SKM-1 (cell line): ENCODE results near the gene GSG1L.

Source experiments
- DNase-seq: peaks from one replicate; lab custom pipeline; 2025; ENCODE audit not compliant: unreplicated experiment; lab: John Stamatoyannopoulos, UW

Gene GSG1L

DNA sequence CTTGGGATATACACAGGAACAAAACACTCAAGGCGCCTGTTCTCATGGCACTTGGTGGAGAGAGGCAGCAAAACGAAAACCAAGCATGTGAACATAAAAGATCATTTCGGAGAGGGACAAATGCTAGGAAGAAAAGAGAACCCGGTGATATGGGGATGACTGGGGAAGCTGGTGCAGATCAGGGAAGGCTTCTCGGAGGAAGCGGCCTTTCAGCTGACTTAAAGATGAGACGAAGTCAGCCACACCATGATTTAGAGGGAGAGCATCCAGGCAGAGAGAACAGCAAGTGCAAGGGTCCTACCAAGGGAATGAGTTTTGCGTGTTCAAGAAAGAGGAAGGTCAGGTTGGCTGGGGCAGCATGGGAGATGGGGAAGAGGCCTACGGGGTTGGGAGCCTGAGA, 262.7 kb downstream of the GSG1L start:
- DNase-seq, result no peak

DNA sequence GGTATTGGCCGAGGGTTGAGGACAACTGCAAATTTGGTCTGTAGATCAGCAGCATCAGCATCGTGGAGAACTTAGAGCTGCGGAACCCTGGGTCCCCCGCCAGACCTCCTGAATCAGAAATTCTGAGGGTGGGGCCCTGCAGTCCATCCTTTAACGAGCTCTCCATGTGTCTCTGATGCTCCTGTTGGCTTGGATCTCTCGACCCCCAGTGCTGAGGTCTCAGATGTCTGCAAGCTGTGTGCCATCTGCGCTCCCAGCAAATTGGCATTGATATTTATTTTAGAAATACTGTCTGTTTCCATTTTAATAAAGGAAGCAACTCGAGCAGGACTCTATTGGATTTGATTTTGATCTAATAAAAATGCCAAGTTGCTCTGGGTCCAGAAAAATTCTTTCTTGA, 263.6 kb downstream of the GSG1L start:
- no peak for DNase-seq

DNA sequence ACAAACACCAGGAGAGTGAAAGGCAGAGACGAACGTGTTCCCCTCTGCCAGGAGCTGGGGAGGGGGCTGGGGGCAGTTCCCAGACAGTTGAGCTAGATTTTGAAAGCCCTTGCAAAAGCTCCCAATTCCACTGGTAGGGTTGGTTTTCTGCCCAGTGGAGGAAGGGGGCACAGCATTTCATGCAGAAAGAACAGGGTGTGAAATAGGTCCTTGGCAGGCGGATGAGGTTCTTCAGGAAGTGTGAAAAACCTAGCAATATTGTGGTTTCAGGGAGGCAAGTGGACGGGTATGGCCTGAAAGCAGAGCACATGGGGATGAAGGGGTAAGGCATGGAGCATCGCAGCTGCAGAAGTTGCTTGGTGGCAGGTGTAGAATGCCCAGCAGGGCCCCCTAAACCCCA, 265.3 kb downstream of the GSG1L start:
- DNase-seq, result no peak

DNA sequence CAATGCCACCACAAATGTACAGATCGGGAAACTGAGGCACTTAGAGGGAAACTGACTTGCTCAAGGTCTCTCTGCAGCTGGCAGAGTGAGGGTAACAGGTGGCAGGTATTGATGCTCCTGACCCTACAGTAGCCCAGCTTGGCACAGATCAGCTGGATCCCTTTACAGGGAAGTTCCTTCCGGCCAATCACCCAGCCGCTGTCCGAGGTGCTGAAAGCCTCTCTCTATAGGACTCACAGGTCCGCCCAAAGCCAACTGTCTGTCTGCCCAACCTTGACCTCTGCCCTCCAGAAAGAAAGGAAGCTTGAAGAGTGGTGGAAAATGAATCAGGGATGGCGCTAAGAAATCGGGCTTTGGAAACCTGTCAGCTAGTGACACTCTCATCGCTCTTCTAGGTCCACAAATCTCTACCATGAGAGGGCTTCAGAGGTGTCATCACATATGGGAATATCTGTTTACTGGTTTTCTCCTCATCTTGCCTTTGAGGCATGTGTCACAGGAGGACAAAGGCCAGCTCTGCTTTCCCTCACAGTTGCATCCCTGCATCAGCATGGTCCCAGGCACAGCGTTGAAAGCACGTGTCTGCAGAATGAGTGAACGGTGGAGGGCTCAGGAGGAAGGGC, 267.4 kb downstream of the GSG1L start:
- DNase-seq, result no peak

DNA sequence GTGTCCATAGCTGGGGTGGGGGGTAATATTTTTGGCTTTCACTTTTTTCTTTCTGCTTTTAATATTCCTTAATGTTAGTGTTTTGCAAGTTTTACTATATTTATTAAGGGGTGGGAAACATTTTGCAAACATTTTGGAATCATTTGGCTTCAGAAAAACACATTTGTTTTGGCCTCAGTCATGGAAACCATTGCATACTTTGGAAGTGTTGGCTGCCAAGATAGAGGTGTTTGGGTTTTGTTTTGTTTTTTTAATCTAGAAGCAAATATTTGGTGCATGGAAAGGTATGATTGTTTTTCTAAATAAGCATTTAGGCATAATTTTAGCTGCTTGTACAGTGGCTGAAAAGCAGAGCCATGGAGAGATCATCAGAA, 270.3 kb downstream of the GSG1L start:
- no peak for DNase-seq

DNA sequence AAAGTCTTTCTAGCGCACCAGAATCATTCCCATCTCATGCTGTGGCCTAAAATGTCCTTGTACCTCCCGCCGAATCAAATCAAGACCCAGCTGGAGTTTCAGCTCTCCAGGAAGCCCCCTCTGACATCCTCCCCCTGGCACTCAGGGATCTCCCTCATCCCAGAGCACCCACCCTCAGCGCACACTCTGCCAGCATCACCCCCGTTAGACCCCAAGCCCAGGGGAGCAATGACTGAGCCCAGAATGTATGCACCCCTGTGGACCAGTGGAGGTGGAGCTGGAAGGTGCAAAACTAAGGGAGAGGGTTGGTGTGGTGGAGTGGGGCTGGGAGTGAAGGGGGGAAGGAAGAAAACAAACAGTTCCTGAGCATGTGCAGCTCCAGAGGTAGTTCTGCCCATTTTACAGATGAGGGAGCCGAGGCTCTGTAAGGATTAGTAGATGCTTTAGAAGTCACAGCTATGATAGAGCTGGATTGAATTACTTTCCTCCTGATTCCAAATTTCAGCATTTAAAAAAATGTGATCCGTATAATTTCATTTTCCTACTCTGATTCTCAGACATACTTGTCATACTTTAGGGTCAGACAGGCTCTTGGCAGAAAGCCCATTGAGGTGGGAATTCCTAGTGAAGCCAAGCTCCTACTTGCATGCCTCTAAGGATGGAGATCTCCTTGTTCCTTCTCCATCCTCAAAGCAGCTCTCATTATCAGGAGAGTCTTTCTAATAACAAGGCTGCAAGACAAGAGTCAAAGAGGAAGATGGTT, 270.8 kb downstream of the GSG1L start:
- no peak for DNase-seq

DNA sequence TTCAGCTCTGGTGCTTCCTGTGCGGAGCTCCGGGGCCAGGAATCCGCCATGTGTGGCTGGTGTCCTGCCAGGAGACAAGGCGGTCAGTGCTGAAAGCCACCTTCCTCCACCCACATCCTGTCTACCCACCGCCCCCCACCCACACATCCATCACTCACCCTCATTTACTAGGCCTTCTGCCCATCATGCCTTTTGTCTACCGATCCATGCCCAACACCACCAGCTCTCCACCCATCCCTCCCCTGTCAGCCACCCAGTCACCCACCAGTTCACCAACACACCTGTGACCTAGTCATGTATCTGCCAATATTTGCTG, 272.2 kb downstream of the GSG1L start:
- DNase-seq, result no peak

DNA sequence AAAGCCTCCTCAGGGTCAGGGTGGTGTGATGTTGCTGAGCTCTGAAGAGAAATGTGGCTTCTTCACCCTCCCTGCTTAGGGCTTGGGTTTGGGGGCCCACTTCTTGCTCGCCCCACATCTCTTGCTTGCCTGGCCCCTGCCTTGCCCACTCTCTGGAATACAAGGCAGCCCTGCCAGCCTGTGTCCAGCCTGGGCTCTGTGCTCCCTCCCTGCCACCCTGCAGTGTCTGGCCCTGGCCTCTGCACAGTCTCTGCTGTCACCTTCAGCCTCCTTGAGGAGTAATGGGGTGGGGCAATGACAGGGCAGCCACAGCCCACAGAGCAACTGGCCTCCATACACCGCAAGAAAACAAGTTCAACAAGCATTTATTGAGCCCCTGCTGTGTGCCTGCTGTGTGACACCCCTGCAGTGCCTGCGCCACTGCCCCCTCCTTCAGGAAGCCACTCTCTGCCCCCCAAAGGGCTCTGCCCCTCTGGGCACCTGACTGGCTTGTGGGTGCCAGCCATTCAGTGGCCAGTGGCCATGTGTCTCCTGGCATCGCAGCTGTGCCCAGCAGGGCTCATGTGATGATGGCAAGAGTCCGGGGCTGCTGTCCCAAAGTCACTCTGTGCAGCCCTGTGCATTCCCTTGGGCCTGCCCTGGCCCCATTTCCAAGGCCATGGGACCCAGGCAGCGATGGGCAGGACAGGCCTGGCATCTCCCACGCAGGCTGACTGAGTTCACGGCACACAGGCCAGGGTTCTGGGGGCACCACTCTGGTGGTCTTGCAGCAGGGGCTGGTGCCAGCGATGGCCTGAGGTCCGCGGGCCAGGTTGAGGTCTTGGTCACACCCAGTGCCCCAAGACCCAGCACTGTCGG, 272.7 kb downstream of the GSG1L start:
- no peak for DNase-seq

DNA sequence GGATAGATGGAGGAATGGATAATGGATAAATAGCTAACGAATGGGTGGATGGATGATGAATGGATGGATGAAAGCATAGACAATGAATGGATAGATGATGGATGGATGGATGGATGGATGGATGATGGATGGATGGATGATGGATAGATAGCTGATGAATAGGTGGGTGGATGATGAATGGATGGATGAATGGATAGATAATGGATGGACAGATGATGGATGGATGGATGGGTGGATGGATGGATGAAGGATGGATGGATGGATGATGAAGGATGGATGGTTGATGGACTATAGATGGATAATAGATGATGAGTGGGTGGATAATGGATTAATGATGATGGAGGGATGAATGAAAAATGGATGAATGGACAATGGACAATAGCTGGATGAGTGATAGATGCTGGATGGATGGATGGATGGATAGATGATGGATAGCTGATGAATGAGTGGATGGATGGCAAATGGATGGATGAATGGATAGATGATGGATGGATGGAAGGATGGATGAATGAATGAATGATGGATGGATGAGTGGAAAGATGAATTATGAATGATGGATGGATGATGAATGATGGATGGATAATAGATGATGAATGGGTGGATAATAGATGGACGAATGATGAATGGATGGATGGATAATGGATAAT, 273.8 kb downstream of the GSG1L start:
- DNase-seq, result no peak

DNA sequence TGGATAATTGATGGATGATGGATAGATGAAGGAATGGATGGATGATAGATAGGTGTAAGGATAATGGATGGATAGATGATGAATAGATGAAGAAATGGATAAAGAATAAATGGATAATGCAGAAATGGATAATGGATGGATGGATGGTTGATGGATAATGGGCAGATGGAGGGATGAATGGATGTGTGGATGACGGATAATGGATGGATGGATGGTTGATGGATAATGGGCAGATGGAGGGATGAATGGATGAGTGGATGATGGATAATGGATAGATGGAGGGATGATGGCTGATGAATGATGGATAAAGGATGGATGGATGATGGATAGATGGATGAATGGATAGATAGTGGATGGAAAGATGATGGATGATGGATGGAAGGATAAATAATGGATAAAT, 274.4 kb downstream of the GSG1L start:
- no peak for DNase-seq

DNA sequence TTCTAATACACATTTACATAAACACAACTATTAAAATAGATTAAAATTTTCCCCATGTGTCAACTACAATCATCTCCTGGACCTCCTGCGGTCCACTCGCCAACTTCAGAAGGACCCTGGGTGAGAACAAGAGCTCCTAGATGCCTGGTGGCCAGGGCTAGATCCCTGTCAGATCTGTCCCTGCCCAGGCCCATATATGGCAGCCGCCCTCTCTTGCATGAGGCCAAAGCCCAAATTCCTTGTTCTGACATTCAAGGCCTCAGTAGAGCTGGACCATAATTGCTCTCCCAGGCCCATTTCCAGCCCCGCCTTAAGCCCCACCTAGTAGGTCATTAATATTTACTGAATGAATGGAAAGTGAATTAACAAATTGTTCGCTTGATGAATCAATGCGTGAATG, 275.8 kb downstream of the GSG1L start:
- no peak for DNase-seq

DNA sequence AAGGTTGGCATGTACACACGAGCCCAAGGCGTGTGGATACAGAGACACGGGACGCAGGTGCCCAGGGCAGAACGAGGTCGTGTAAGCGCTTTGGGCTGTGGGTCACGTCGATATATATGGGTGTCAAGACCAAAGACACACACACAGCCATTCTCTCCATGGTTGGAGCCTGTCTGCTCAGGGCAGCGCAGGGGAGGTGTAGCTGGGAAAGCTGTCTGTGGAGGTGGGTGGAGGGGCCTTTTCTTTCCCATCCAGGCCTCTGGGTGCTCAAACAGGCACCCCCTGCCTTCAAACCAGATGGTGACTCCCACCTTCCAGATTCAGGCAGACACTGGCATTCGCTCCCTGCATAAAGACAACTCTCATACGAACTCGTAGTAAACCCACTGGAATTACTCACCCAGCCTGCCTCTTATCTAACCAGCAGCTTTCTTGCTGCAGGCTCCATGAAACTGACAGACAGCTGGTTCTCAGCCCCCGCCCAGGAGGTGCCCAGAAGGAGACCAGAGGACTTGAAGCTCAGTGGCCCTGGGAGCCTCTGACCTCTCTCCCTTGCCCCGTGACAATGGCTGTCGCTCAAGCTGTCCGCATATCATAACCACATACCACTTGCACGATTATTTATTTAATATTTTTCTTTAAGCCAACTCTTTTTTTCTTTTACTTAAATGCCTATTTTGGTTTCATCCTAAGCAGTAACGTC, 276.4 kb downstream of the GSG1L start:
- no peak for DNase-seq

DNA sequence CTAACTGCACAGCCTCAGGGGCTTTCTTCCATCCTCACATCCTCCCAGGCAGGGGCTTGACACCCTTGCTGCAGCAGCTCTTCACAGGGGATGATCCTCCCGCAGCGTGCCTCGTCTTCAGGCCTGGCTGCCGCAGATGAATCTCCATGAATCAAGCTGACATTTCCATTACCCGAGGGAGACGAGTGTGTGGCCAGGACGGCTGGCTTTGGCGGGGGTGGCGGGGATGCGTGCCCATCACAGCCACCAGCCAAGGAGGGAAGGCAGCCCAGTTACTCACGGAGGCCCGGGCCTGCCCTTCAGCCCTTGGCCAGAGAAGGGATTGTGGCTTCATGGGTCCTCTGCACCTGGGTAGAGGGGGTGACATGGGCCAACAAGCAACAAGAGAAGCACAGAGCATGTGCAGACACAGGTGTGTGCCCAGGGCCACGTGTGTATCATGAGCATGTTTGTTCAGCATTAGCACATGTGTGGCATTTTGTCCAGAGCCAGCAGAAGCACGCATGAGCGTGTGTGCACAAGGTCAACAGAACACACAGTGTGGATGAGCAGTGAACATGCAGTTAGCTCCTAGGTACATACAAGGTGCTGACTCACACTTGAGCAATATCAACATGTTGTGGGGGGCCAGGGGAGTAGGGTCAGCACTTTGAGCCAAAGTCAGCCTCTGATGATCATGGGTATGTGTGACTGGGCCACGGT, 277.1 kb downstream of the GSG1L start:
- DNase-seq, result no peak

DNA sequence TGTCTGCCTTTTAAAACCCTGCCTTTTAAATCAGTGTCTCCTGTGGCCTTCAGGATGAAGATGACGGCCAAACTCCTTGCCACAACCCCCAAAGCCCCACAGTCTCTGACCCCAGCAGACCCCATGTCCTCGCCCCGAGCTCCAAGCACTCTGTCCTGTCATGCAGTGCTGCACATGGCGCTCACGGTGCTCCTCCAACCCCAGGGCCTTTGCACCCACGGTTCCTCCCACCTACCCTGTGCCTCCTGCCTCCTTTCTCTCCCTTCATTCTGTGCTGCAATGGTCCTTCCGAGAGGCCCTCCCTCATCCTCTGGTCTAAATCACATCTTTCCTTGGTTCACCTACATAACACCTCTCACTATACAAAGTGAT, 278.2 kb downstream of the GSG1L start:
- DNase-seq, result no peak

DNA sequence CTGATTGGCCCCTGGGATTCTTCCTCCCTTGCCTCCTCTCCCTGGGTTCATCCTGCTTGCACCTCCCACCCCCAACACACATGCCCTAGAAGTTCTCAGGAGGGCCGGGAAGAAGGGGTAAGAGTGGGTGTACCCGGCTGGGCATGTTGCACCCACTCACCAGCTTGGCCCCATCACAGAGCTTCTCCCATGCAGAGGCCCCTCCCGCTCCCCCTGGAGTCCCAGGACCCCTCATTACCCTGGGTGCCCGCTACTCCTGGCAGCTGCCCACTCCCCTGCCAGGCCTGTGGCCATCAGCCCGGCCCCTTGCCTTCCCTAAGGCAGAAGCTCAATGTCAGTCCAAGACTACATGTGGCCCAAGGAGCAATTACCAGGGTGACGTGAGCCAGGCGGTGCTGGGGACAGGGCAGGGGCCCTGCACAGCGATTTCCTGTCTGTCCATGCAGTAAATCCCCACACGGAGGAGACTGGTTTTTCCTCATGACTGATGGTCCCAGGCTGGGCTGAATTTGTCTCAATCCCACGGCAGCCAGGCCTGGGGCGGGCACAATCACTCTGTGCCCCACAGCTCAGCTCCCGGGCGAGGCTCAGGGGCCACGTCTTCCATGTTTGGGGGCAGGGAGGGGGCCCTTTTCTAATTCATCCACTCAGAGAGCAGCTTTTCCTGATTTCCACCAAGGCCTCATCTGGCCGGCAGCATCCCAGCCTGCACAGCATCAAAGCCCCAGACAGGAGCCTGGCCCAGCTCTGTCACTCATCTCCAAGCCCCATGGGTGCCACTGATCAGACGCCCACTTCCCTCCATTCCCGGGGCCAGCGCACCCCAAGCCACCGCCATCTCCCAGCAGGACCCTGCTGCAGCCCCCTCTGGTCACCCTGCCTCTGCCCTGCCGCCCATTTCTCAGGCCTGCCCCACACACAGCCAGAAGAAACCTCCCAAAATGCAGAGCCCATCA, 278.9 kb downstream of the GSG1L start:
- no peak for DNase-seq

DNA sequence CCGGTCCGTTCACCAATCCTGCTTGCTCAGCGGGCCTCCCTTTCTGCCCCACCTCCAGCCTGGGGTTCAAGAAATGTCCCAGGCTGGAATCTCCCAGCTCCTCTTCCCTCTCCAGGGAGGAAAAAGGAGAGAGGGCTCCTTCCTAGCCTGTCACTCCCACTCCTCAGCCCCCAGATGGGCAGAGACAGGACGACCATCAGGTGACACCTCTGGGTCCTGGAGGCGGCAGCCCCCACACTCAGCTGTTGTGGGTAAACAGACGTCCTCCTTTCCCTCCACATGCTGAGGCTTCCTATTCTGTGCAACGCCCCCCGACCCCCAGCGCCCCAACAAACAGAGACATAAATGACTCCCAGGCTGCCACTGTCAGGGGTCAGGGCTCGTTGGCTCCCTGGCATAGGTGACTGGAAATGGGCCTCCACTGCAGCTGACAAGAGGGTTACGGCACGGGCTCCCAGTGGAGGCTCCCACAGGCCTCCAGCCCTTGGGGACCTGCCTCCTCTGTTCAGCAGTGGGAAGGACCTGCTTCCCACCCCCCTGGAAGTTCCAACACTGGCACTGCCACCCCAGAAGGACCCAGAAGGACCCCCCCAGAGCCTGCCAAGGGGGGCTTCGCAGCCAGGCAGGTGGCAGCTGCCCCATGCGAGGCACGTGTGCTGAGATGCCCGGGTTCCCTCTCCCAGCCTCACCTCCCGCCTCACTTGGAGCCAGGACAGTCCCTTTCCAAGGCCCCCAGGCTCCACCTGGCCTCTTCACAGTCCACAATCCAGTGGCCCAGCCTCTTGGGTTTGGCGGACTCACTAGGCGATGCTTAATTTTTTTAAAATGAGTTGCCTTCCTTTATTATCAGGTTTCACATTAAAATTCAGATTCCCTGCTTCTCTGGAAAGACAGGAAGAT, 281.3 kb downstream of the GSG1L start:
- DNase-seq, result no peak

DNA sequence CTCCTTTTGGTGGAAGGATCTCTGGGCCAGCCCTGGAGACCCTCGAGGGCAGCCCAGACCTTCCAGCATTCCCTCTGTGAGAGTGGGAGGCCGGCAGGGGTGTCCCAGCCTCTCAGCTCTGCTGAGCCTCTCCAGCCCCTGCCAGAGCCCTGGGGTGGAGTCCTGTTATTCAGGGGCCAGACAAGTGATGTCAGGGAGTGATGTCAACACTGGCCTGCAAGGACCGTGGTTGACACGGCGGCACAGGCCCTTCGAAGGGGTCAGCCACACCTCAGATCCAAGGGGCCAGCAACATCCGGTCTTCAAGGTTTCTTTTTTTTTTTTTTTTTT, 282.4 kb downstream of the GSG1L start:
- DNase-seq, result no peak

DNA sequence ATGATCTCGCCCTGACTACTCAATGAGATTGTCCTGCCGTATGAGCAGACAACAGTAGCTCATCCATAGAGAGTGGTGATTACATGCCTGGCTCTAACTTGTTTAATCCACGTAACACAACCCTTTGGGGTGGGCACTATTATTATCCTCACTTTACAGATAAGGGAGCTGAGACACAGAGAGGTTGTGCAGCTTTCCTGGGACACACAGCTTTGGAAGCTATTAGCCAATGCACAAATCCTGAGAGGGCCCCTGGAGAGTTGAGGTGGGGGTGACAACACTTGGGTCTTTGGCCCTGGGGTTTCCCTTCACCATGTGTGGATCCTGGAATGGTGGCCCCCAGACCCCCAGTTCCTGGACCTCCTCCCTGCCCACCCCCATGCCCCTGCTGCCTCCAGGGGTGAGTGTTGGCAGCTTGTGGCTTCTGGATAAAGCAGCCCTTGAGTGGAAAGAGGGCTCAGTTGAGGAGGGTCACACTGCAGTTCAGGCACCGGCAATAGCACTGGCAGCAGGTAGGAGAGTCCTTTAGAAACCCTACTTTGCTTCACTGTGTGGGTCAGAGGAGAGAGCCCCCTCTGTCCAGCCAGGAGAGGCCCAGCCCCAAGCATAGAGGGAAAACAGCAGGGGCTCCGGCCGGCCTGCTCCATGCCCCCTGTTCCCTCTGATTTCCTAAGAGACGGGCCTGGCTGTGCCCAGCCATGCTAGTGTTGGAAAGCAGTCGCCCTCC, 282.9 kb downstream of the GSG1L start:
- DNase-seq, result no peak
